Measurements from ENCODE around the gene MOB3A. TPM values are rescaled to one million over a fixed set of nuclear protein-coding genes. Genes with fewer than 3 reads are reported as not detected.

The MOB3A gene
- total RNA-seq, 1 donor from 2014 or later: 66.0 TPM

GRCh38 chr19:2043251-2043641, 52.9 kb downstream of the MOB3A start:
- Mint-ChIP-seq H3K27me3 (ENCODE audit: unreplicated experiment) (peaks cover 3% of the 10 kb centered on the region), H3K9me3 (ENCODE audit: unreplicated experiment) (peaks cover 2% of the 10 kb centered on the region), H3K4me3 (ENCODE audit: unreplicated experiment) (peak overlapping the region; percentile 34), H3K4me1 (ENCODE audit: low read depth, unreplicated experiment) (peaks cover 3% of the 10 kb centered on the region), H3K36me3 (ENCODE audit: unreplicated experiment) (no peaks in the 10 kb centered on the region), H3K27ac (ENCODE audit: unreplicated experiment) (no peak overlapping the region)
- TF ChIP-seq, protein P1, sequence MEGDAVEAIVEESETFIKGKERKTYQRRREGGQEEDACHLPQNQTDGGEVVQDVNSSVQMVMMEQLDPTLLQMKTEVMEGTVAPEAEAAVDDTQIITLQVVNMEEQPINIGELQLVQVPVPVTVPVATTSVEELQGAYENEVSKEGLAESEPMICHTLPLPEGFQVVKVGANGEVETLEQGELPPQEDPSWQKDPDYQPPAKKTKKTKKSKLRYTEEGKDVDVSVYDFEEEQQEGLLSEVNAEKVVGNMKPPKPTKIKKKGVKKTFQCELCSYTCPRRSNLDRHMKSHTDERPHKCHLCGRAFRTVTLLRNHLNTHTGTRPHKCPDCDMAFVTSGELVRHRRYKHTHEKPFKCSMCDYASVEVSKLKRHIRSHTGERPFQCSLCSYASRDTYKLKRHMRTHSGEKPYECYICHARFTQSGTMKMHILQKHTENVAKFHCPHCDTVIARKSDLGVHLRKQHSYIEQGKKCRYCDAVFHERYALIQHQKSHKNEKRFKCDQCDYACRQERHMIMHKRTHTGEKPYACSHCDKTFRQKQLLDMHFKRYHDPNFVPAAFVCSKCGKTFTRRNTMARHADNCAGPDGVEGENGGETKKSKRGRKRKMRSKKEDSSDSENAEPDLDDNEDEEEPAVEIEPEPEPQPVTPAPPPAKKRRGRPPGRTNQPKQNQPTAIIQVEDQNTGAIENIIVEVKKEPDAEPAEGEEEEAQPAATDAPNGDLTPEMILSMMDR (IDR thresholded peaks at IDR 0.05; ENCODE audit: partially characterized antibody, unreplicated experiment): no peak
- DNase-seq: no peak

DNA sequence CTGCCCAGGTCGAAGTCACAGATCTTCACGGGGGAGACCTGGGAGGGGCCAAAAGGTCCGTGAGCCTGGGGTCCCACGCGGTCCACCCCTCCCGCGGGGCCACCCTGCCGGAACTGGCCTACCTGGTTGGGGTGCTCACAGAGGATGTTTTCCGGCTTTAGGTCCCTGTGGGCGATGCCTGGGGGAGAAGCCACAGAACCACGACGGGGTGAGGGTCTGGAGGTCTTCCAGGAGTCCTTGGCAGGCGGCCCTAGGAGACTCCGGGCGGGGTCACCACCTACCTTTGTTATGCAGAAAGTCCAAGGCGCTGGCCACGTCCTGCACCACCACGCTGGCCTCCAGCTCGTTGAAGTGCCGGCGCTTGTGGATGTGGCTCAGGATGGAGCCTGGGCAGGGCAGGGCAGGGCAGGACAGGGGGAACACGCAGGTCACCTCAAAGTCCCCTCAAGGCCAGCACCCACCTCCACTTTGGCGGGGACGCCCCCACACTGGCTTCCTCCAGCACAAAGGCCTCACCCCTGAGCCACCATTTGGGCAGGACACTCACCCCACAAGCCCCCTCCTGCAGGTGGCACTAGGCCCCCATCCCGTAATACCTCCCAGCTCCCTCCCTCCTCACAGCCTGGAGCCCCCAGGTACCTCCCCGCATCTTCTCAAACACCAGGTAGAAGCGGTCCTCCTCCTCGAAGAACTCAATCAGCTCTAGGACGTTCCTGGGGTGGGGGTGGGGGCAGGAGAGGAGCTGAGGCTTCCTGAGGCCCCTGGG, 53.5 kb downstream of the MOB3A start:
- H3K4me1 Mint-ChIP-seq (ENCODE audit: low read depth, unreplicated experiment): peaks cover 3% of the 10 kb centered on the region
- TF ChIP-seq, protein P1 (IDR thresholded peaks at IDR 0.05; ENCODE audit: partially characterized antibody, unreplicated experiment): no peak
- peaks cover 2% of the 10 kb centered on the region for H3K9me3 Mint-ChIP-seq (ENCODE audit: unreplicated experiment)
- no peaks in the 10 kb centered on the region for H3K36me3 Mint-ChIP-seq (ENCODE audit: unreplicated experiment)
- peak; percentile 18 for DNase-seq
- no peak overlapping the region for H3K4me3 Mint-ChIP-seq (ENCODE audit: unreplicated experiment)
- H3K27ac Mint-ChIP-seq (ENCODE audit: unreplicated experiment): peak overlapping the region; percentile 52
- peaks cover 3% of the 10 kb centered on the region for H3K27me3 Mint-ChIP-seq (ENCODE audit: unreplicated experiment)

GRCh38 chr19:2041683-2042484, 54.2 kb downstream of the MOB3A start:
- H3K4me3 Mint-ChIP-seq (ENCODE audit: unreplicated experiment): no peak overlapping the region
- no peak overlapping the region for H3K27ac Mint-ChIP-seq (ENCODE audit: unreplicated experiment)
- H3K4me1 Mint-ChIP-seq (ENCODE audit: low read depth, unreplicated experiment): peaks cover 3% of the 10 kb centered on the region
- TF ChIP-seq, protein P1 (IDR thresholded peaks at IDR 0.05; ENCODE audit: partially characterized antibody, unreplicated experiment): no peak
- peaks cover 2% of the 10 kb centered on the region for H3K9me3 Mint-ChIP-seq (ENCODE audit: unreplicated experiment)
- H3K27me3 Mint-ChIP-seq (ENCODE audit: unreplicated experiment): peaks cover 3% of the 10 kb centered on the region
- no peaks in the 10 kb centered on the region for H3K36me3 Mint-ChIP-seq (ENCODE audit: unreplicated experiment)
- DNase-seq: peak; percentile 99

GRCh38 chr19:2041433-2041682, 54.8 kb downstream of the MOB3A start:
- Mint-ChIP-seq H3K27ac (ENCODE audit: unreplicated experiment) (no peak overlapping the region), H3K36me3 (ENCODE audit: unreplicated experiment) (no peaks in the 10 kb centered on the region), H3K4me3 (ENCODE audit: unreplicated experiment) (no peak overlapping the region)

More at GRCh38 chr19:2041433-2041682, 54.8 kb downstream of the MOB3A start:
- no peak for DNase-seq
- Mint-ChIP-seq H3K27me3 (ENCODE audit: unreplicated experiment) (peaks cover 3% of the 10 kb centered on the region), H3K4me1 (ENCODE audit: low read depth, unreplicated experiment) (peaks cover 3% of the 10 kb centered on the region), H3K9me3 (ENCODE audit: unreplicated experiment) (peaks cover 2% of the 10 kb centered on the region)
- TF ChIP-seq, protein P1 (IDR thresholded peaks at IDR 0.05; ENCODE audit: partially characterized antibody, unreplicated experiment): no peak
